ENCODE measurements around the gene STMN3.

Gene STMN3

DNA sequence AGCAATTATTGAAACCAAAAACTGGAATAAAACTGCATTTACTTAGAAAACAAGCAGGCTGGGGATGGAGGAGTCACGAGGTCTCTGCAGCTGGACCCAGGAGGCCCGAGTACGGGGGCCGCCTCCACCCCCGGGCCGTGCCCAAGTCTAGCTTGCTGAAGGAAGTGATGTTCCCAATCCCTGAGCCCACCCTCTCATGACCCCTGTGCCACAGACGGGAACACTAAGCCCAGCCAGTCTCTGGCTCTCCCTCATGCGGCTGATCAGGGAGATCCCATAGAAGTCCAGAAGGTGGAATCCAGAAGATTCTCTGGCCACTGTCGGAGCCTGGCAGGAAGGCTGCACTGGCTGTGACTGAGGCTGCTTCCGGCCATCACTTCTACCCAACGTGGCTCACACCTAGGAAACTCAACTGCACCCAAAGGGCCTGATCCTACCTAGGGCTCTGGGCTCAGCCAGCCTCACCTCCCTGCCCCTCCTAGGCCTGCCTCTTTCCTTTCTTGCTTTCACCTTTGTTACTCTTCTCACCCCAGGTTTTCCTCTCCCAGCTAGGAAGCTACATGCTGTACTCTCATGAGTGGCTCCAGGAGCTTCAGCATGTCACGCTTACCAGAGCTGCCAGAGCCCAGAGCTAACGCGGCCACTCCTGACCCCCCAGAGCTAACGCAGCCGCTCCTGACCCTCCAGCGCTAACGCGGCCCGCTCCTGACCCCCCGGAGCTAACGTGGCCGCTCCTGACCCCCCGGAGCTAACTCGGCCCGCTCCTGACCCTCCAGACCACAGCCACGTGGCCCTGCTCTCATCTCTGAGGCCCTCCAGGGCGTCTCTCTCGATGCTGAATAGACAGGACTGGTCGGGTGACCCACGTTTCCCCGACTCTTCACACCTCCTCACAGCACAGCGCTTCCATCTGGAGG is 54.5 kb downstream of the STMN3 start:
- Histone ChIP-seq H3K36me3 (ENCODE audit: control insufficient read depth in 2 of 2, insufficient read depth in 2 of 2, low read length in 2 of 2) (peaks cover 28 to 33% of the 10 kb centered on the region in 2 donors), H3K4me1 (ENCODE audit: control insufficient read depth, insufficient read depth, low read length) (peaks cover 7% of the 10 kb centered on the region), H3K4me3 (ENCODE audit: low read length in 2 of 2) (no peak overlapping the region), H3K27ac (ENCODE audit: low read length) (no peak overlapping the region), H3K9me3 (ENCODE audit: control insufficient read depth in 2 of 2, low read length in 2 of 2) (no peaks in the 10 kb centered on the region), H3K9ac (ENCODE audit: low read length in 2 of 2) (no peak overlapping the region), H3K27me3 (ENCODE audit: control insufficient read depth in 1 of 2, insufficient read depth in 2 of 2, low read length in 2 of 2) (no peaks in the 10 kb centered on the region)

DNA sequence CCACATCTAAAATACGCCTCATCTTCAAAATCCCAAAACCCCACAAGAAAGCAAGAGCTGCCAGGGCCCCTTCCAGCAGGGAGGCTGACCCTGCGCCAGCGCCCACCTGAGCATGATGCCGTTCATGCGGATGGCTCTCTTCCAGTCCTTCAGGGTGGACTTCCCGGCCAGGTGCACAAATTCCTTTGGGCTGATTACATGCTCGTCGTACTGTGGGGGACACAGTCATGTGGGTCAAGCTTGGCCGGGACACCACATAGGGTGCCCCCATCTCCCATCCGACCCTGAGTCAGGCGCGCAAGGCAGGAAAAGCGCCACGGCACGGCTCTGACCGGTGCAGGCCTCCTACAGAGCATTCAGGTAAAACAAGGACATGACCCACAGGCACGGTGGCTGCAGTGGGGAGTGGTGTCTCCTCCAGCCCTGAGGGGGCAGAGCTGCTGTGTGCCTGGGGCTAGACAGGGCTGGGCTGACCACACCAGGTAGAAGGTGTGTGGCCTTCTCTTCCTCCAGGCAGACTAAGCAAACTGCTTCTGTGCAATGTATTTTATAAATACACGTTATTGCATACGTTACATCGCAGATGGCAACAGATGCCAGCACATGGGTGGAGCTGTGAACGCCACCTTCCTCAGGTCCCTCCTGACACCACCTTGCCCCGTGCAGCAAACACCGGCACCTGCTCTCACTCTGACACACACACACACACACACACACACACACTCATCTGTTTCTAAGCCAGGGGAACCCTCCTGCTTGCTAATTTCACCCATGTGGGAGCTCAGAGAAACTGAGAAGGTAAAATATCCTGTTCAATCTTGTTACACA is 55.4 kb downstream of the STMN3 start:
- Histone ChIP-seq H3K4me1 (ENCODE audit: control insufficient read depth, insufficient read depth, low read length) (peaks cover 7% of the 10 kb centered on the region), H3K9me3 (ENCODE audit: control insufficient read depth in 2 of 2, low read length in 2 of 2) (no peaks in the 10 kb centered on the region), H3K36me3 (ENCODE audit: control insufficient read depth in 2 of 2, insufficient read depth in 2 of 2, low read length in 2 of 2) (peaks cover 32 to 35% of the 10 kb centered on the region in 2 donors), H3K9ac (ENCODE audit: low read length in 2 of 2) (no peak overlapping the region), H3K4me3 (ENCODE audit: low read length in 2 of 2) (no peak overlapping the region), H3K27me3 (ENCODE audit: control insufficient read depth in 1 of 2, insufficient read depth in 2 of 2, low read length in 2 of 2) (no peaks in the 10 kb centered on the region), H3K27ac (ENCODE audit: low read length) (no peak overlapping the region)

DNA sequence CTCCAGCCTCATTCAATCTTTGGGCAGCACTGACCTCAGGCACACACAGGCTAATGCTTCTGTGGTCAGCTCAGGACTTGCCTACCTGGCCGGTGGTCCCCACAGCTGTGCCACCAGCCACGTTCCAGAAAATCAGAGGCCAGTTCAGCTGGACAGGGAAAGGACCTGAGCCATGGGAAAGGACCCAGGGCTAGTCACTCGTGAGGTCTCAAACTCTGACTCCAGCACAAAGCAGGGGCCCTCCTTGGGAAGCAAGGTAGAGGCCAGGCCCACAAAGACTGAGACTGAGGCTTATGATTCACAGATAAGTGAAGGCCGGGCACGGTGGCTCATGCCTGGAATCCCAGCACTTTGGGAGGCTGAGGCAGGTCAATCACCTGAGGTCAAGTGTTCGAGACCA is 56.8 kb downstream of the STMN3 start:
- Histone ChIP-seq H3K9me3 (ENCODE audit: control insufficient read depth in 2 of 2, low read length in 2 of 2) (no peaks in the 10 kb centered on the region), H3K4me1 (ENCODE audit: control insufficient read depth, insufficient read depth, low read length) (peaks cover 7% of the 10 kb centered on the region), H3K27me3 (ENCODE audit: control insufficient read depth in 1 of 2, insufficient read depth in 2 of 2, low read length in 2 of 2) (no peaks in the 10 kb centered on the region), H3K4me3 (ENCODE audit: low read length in 2 of 2) (no peak overlapping the region), H3K27ac (ENCODE audit: low read length) (no peak overlapping the region), H3K36me3 (ENCODE audit: control insufficient read depth in 2 of 2, insufficient read depth in 2 of 2, low read length in 2 of 2) (peaks cover 34 to 35% of the 10 kb centered on the region in 2 donors), H3K9ac (ENCODE audit: low read length in 2 of 2) (no peak overlapping the region)

DNA sequence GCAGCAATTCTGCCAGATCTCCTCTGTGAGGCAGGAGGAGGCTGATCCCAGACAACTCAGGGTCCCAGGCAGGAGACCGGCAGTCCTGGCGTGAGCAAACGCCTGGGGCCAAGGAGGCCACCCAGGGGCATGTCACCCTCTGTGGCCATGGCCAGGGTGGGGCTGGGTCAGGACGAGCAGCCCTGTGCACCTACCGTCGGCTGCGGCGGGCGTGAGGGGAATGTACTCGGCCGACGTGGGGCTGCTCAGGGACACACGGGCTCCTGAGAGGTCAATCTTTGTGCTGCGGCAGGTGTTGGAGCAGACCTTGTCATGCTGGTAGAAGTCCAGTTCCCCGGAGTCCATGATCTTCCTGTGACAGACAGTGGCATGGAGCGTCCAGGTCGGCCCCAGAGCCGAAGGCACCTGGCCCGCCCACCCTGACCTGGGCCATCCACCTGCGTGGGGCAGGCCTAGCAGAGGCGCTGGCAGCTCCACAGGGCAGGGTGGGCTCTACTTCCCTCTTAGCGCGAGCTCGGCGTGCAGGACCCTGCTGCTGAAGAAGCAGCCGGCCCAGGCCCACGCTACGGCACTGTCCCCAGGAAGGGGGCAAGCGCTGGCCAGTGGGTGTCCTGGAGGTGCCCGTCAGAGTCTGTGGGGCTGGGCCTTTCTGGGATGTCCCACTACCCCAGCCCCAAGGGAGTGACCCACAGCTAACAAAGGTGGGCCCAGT is 57.7 kb downstream of the STMN3 start:
- H3K36me3 ChIP-seq (ENCODE audit: control insufficient read depth in 2 of 2, insufficient read depth in 2 of 2, low read length in 2 of 2), result peaks cover 35 to 39% of the 10 kb centered on the region in 2 donors
- H3K9ac ChIP-seq (ENCODE audit: low read length in 2 of 2), result no peak overlapping the region
- no peak overlapping the region for H3K4me3 ChIP-seq (ENCODE audit: low read length in 2 of 2)
- no peaks in the 10 kb centered on the region for H3K9me3 ChIP-seq (ENCODE audit: control insufficient read depth in 2 of 2, low read length in 2 of 2)
- H3K27me3 ChIP-seq (ENCODE audit: control insufficient read depth in 1 of 2, insufficient read depth in 2 of 2, low read length in 2 of 2), result no peaks in the 10 kb centered on the region
- H3K27ac ChIP-seq (ENCODE audit: low read length), result no peak overlapping the region
- H3K4me1 ChIP-seq (ENCODE audit: control insufficient read depth, insufficient read depth, low read length), result peaks cover 7% of the 10 kb centered on the region

DNA sequence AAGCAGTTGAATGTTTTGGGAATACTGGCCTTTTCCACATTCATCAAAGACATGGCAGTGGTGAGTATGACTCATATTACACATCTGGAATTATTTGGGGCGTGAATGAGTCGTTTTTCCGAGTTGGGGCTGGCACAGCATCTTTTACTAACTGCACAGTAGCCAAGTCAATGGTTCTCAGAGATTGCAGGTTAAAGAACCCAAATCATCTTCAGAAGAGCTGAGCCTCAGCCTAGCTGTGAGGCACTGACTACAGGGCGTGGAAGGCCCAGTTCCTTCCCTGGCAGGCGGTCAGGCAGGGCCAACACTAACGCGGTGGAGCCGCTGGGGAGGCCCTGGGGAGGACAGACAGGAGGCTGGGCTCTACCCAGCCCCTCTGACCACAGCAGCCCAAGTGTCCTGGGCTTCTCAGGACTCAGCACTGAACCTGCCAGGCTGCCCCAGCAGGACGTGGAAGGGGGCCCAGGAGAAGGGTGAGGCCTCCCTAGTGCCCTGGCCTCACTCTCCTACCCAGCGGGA is 59.1 kb downstream of the STMN3 start:
- no peak overlapping the region for H3K4me3 ChIP-seq (ENCODE audit: low read length in 2 of 2)
- peaks cover 7% of the 10 kb centered on the region for H3K4me1 ChIP-seq (ENCODE audit: control insufficient read depth, insufficient read depth, low read length)
- peaks cover 33 to 42% of the 10 kb centered on the region in 2 donors for H3K36me3 ChIP-seq (ENCODE audit: control insufficient read depth in 2 of 2, insufficient read depth in 2 of 2, low read length in 2 of 2)
- no peaks in the 10 kb centered on the region for H3K9me3 ChIP-seq (ENCODE audit: control insufficient read depth in 2 of 2, low read length in 2 of 2)
- no peak overlapping the region for H3K9ac ChIP-seq (ENCODE audit: low read length in 2 of 2)
- no peak overlapping the region for H3K27ac ChIP-seq (ENCODE audit: low read length)
- no peaks in the 10 kb centered on the region for H3K27me3 ChIP-seq (ENCODE audit: control insufficient read depth in 1 of 2, insufficient read depth in 2 of 2, low read length in 2 of 2)

DNA sequence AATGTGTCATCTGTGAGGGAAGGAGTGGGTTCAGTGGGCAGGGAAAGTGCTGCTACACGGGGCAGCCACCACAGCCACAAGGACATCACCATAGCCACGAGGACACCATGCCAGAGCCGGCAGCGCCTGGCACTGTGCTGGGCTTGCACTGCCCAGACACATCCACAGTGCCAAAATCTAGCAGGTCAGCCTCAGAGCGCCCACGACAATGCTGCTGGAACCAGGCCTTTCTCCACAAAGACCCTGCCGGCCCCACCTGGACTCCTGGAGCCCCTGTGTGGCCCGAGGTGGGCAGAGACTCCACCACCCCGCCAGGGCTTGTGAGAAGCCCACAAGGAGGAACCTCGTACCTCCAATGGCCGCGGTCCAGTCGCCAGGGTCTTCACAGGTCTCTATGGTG is 60.6 kb downstream of the STMN3 start:
- Histone ChIP-seq H3K9ac (ENCODE audit: low read length in 2 of 2) (no peak overlapping the region), H3K9me3 (ENCODE audit: control insufficient read depth in 2 of 2, low read length in 2 of 2) (no peaks in the 10 kb centered on the region), H3K27me3 (ENCODE audit: control insufficient read depth in 1 of 2, insufficient read depth in 2 of 2, low read length in 2 of 2) (no peaks in the 10 kb centered on the region), H3K4me1 (ENCODE audit: control insufficient read depth, insufficient read depth, low read length) (peaks cover 7% of the 10 kb centered on the region), H3K4me3 (ENCODE audit: low read length in 2 of 2) (no peak overlapping the region), H3K27ac (ENCODE audit: low read length) (no peak overlapping the region), H3K36me3 (ENCODE audit: control insufficient read depth in 2 of 2, insufficient read depth in 2 of 2, low read length in 2 of 2) (peaks cover 24 to 37% of the 10 kb centered on the region in 2 donors)

DNA sequence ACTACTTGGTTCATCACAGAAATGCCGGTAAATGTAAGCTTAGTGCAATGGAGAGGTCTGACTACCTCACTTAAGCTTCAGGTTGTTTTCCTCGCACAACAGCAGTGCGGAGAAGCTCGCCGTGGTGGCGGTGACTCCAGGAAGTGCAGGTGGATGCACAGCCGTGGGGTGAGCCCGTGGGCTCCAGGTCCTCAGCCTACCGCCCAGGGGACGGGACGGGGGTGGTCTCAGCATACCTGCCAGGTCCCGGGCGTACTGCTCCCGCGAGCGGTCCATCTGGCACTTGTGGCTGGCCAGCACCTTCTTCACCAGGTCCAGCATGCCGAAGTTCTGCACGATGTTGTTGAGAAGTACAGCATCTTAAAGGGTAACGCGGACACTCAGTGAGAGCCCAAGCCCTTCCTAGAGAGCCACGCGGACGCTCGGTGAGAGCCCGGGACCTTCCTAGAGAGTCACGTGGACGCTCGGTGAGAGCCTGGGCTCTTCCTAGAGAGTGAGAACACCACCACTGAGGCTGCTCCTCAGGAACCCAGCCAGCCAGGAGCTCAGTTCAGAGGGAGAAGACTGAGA is 61.4 kb downstream of the STMN3 start:
- H3K36me3 ChIP-seq (ENCODE audit: control insufficient read depth in 2 of 2, insufficient read depth in 2 of 2, low read length in 2 of 2), result peaks cover 22 to 36% of the 10 kb centered on the region in 2 donors
- peaks cover 7% of the 10 kb centered on the region for H3K4me1 ChIP-seq (ENCODE audit: control insufficient read depth, insufficient read depth, low read length)
- H3K9ac ChIP-seq (ENCODE audit: low read length in 2 of 2), result no peak overlapping the region
- H3K4me3 ChIP-seq (ENCODE audit: low read length in 2 of 2), result no peak overlapping the region
- no peaks in the 10 kb centered on the region for H3K9me3 ChIP-seq (ENCODE audit: control insufficient read depth in 2 of 2, low read length in 2 of 2)
- H3K27ac ChIP-seq (ENCODE audit: low read length), result no peak overlapping the region
- no peaks in the 10 kb centered on the region for H3K27me3 ChIP-seq (ENCODE audit: control insufficient read depth in 1 of 2, insufficient read depth in 2 of 2, low read length in 2 of 2)

DNA sequence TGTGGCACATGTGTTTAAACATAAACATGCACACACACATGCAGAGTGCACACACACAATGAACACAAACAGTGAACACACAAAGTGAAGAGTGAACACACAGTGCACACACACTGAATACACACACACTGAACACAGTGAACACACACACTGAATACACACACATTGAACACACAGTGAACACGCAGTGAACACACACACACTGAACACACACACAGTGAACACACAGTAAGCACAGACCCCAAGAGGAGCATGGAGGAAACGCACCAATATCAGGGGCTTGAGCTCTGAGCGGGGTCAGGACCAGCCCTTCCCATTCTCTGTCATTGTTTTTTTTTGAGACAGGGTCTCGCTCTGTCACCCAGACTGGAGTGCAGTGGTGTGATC is 62.1 kb downstream of the STMN3 start:
- Histone ChIP-seq H3K9ac (ENCODE audit: low read length in 2 of 2) (no peak overlapping the region), H3K4me3 (ENCODE audit: low read length in 2 of 2) (no peak overlapping the region), H3K9me3 (ENCODE audit: control insufficient read depth in 2 of 2, low read length in 2 of 2) (no peaks in the 10 kb centered on the region), H3K36me3 (ENCODE audit: control insufficient read depth in 2 of 2, insufficient read depth in 2 of 2, low read length in 2 of 2) (peaks cover 22 to 36% of the 10 kb centered on the region in 2 donors), H3K27ac (ENCODE audit: low read length) (no peak overlapping the region), H3K27me3 (ENCODE audit: control insufficient read depth in 1 of 2, insufficient read depth in 2 of 2, low read length in 2 of 2) (no peaks in the 10 kb centered on the region), H3K4me1 (ENCODE audit: control insufficient read depth, insufficient read depth, low read length) (peaks cover 7% of the 10 kb centered on the region)

DNA sequence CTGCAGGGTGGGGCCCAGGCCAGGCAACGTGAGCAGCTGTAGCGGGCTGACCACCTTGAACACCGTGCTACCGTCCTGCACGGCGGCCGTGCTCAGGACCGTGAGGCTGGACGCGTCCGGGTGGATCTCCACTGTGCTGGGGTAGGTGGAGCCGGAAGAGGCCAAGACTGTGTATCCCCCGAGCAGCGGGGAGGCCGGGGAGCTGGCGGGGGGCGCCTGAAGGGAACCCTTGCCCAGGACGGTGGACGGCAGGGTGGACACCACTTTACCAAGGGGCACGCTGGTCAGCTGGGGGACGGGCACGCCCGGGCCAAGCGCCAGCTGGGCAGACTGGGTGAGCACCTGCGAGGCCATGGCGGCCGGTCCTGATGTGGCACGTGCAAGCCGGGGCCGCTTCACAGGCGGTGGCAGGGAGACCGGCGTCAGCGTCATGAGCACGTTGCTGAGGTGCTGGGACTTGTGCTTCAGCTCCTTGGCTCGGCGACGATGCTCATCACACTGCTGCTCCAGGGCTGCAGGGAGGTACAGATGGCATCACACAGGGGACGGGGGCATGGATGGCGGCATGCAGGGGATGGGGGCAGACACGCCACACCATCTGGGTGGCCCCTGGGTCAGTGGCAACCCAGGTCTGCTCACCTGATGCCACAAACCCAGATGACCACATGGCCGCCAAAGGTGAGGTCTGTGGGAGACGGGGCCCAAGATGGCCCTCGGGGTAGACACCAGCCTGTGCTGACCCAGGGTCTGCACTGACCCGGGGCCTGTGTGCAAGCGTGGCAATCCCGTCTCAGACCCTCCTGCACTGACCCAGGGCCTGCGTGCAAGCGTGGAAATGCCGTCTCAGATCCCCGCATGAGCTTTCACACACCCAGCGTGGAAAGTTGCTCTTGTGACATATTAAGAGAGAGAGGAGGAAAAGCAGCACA is 62.7 kb downstream of the STMN3 start:
- H3K9me3 ChIP-seq (ENCODE audit: control insufficient read depth in 2 of 2, low read length in 2 of 2), result no peaks in the 10 kb centered on the region
- peaks cover 22 to 33% of the 10 kb centered on the region in 2 donors for H3K36me3 ChIP-seq (ENCODE audit: control insufficient read depth in 2 of 2, insufficient read depth in 2 of 2, low read length in 2 of 2)
- H3K27me3 ChIP-seq (ENCODE audit: control insufficient read depth in 1 of 2, insufficient read depth in 2 of 2, low read length in 2 of 2), result no peaks in the 10 kb centered on the region
- H3K9ac ChIP-seq (ENCODE audit: low read length in 2 of 2), result no peak overlapping the region
- H3K27ac ChIP-seq (ENCODE audit: low read length), result no peak overlapping the region
- H3K4me1 ChIP-seq (ENCODE audit: control insufficient read depth, insufficient read depth, low read length), result peaks cover 7% of the 10 kb centered on the region
- H3K4me3 ChIP-seq (ENCODE audit: low read length in 2 of 2), result no peak overlapping the region
